ENCODE data around the gene LRCOL1.

The LRCOL1 gene

GRCh38 chr12:132620899-132621656 lies 10.7 kb upstream of the LRCOL1 start:
- TF ChIP-seq, protein P1, sequence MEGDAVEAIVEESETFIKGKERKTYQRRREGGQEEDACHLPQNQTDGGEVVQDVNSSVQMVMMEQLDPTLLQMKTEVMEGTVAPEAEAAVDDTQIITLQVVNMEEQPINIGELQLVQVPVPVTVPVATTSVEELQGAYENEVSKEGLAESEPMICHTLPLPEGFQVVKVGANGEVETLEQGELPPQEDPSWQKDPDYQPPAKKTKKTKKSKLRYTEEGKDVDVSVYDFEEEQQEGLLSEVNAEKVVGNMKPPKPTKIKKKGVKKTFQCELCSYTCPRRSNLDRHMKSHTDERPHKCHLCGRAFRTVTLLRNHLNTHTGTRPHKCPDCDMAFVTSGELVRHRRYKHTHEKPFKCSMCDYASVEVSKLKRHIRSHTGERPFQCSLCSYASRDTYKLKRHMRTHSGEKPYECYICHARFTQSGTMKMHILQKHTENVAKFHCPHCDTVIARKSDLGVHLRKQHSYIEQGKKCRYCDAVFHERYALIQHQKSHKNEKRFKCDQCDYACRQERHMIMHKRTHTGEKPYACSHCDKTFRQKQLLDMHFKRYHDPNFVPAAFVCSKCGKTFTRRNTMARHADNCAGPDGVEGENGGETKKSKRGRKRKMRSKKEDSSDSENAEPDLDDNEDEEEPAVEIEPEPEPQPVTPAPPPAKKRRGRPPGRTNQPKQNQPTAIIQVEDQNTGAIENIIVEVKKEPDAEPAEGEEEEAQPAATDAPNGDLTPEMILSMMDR (IDR thresholded peaks at IDR 0.05; ENCODE audit: borderline replicate concordance, insufficient read depth, low read depth, low read length): no peak
- H3K4me3 ChIP-seq (ENCODE audit: low read depth, low read length): no peak overlapping the region

GRCh38 chr12:132620113-132620898 lies 9.9 kb upstream of the LRCOL1 start:
- no peak overlapping the region for H3K4me3 ChIP-seq (ENCODE audit: low read depth, low read length)
- TF ChIP-seq, protein P1 (IDR thresholded peaks at IDR 0.05; ENCODE audit: borderline replicate concordance, insufficient read depth, low read depth, low read length): no peak

DNA sequence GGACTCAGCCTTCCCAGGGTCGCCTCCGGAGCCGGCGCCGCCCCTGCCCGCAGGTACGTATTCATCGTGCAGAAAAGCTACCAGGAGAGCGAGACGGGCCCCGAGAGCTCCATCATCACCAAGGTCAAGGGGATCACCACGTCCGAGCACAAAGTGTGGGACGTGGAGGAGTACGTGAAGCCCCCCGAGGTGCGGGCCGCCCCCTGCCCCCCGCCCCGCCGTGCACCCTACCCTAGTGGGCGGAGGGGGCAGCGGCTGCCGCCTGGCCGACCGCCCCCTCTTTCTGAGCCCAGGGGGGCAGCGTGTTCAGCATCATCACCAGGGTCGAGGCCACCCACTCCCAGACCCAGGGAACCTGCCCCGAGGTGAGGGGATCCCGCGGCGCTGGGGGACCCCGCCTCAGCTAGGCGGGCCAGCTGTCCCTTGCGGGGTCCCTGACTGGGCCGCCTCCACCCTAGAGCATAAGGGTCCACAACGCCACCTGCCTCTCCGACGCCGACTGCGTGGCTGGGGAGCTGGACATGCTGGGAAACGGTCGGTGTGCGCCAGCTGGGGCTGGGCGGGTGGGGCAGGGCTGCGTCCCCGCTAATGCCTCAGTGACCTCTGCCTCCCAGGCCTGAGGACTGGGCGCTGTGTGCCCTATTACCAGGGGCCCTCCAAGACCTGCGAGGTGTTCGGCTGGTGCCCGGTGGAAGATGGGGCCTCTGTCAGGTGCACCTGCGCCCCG lies 9.2 kb upstream of the LRCOL1 start:
- TF ChIP-seq, protein P1 (IDR thresholded peaks at IDR 0.05; ENCODE audit: borderline replicate concordance, insufficient read depth, low read depth, low read length): no peak
- H3K4me3 ChIP-seq (ENCODE audit: low read depth, low read length): no peak overlapping the region

- TF ChIP-seq, protein P1 (IDR thresholded peaks at IDR 0.05; ENCODE audit: borderline replicate concordance, insufficient read depth, low read depth, low read length): no peak
- H3K4me3 ChIP-seq (ENCODE audit: low read depth, low read length): no peak overlapping the region
Observed at GRCh38 chr12:132619071-132619385, 8.6 kb upstream of the LRCOL1 start.

- TF ChIP-seq, protein P1 (IDR thresholded peaks at IDR 0.05; ENCODE audit: borderline replicate concordance, insufficient read depth, low read depth, low read length): no peak
- H3K4me3 ChIP-seq (ENCODE audit: low read depth, low read length): no peak within 1 kb of the TSS
Observed at GRCh38 chr12:132618683-132619043, 8.3 kb upstream of the LRCOL1 start, which contains the start of gene P2RX2. Gene P2RX2, plus strand, starts transcription at chr12:132618776. Its CDS starts 41 bp downstream, at chr12:132618817.

DNA sequence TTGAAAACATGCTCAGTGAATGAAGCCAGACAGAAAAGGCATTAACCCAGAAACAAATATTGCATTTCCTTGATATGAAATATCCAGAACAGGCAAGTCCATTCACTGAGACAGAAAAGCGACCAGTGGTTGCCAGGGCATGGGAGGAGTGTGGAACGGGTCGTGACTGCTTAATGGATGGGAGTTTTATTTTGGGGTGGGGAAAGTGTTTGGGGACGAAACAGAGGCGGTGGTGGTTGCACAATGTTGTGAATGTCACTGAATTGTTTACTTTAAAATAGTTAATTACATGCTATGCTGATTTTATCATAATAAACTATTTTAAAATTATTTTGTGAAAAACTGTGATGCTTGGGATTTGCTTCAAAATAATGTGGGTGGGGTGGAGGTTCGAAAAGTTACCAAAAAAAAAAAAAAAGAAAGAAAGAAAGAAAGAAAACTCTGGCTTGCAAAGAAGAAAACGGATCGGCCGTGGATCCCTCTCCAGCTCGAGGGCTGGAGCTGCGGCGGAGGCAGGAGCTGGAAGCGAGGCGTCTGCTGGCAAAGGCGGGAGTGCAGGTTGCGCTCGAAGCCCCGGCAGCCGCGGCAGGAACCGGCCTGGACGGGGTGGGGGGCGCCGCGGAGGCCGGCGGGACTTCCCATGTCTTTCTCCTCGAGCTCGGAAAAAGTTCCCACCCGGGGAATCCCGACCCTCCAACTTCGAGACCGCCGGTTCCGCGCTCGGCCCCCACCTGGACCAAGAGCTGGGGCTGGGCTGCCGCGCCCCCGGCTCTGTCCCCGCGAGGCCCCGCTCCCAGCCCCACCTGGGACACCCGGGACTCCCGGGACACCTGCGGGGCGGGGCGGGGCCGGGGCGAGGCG lies 7.7 kb upstream of the LRCOL1 start:
- no peak overlapping the region for H3K4me3 ChIP-seq (ENCODE audit: low read depth, low read length)
- TF ChIP-seq, protein P1 (IDR thresholded peaks at IDR 0.05; ENCODE audit: borderline replicate concordance, insufficient read depth, low read depth, low read length): no peak

All from GM12875 (cell line).